IMR-90 (cell line): ENCODE data around the gene DPP6. TPM values are rescaled to one million over a fixed set of nuclear protein-coding genes. Genes with fewer than 3 reads are reported as not detected.

Source experiments
- ATAC-seq: fragments of 200-7000 bp; cut with Tn5 transposase; 2 replicates; pipeline ENCODE4 v1.9.1; 2020; ENCODE audit warnings: low read depth, mild to moderate bottlenecking, moderate library complexity
- BruUV-seq: library from RNA; stranded (reverse); fragments of 400-500 nt; replicated peaks from 2 replicates; lab custom pipeline; 2021; lab: Mats Ljungman, UMichigan
- CTCF ChIA-PET: fragments of 300-600 bp; formaldehyde crosslinking; extraction: SDS; loops from one replicate; lab custom pipeline; 2021; ENCODE audit warnings: antibody characterized with exemption; lab: Yijun Ruan, JAX
- POLR2A ChIA-PET: fragments of 300-600 bp; sonication (Branson Sonifier 250); formaldehyde crosslinking; loops from one replicate; lab custom pipeline; 2022; ENCODE audit warnings: antibody characterized with exemption; ENCODE audit not compliant: unreplicated experiment; lab: Charles Lee
- DNase-seq: peaks from one replicate; pipeline ENCODE4 v3.0.0; 2013
- H2AFZ ChIP-seq: replicated peaks from 2 replicates; pipeline ENCODE3; 2013; ENCODE audit warnings: low read length, mild to moderate bottlenecking; ENCODE audit not compliant: poor library complexity
- H2AK5ac ChIP-seq: 2 replicates; pipeline ENCODE4 v1.6.1; 2013; ENCODE audit warnings: low read depth, low read length, inconsistent platforms
- H2AK9ac ChIP-seq: replicated peaks from 2 replicates; pipeline ENCODE3; 2013; ENCODE audit warnings: mild to moderate bottlenecking, low read depth, low read length, moderate library complexity; ENCODE audit not compliant: poor library complexity
- H2BK120ac ChIP-seq: 2 replicates; pipeline ENCODE4 v1.6.1; 2013; ENCODE audit warnings: low read depth, low read length, inconsistent platforms
- H2BK15ac ChIP-seq: 3 replicates; pipeline ENCODE4 v1.6.1; 2013; ENCODE audit warnings: low read depth, low read length, inconsistent platforms
- H2BK20ac ChIP-seq: 2 replicates; pipeline ENCODE4 v1.6.1; 2013; ENCODE audit warnings: low read depth, mild to moderate bottlenecking, inconsistent platforms, low read length, moderate library complexity
- H2BK5ac ChIP-seq: 2 replicates; pipeline ENCODE4 v1.6.1; 2013; ENCODE audit warnings: mild to moderate bottlenecking, low read depth, low read length, inconsistent platforms; ENCODE audit not compliant: poor library complexity, severe bottlenecking
- H3K14ac ChIP-seq: replicated peaks from 2 replicates; pipeline ENCODE4 v1.6.1; 2013; ENCODE audit warnings: low read depth, low read length, inconsistent platforms
- H3K18ac ChIP-seq: 2 replicates; pipeline ENCODE4 v1.6.1; 2013; ENCODE audit warnings: low read depth, low read length, control low read depth
- H3K23ac ChIP-seq: 2 replicates; pipeline ENCODE4 v1.6.1; 2013; ENCODE audit warnings: low read depth, low read length, inconsistent platforms
- H3K27ac ChIP-seq: 2 replicates; pipeline ENCODE4 v1.5.1; 2013; ENCODE audit warnings: mild to moderate bottlenecking, control low read depth, low read length; ENCODE audit not compliant: insufficient read depth
- H3K27me3 ChIP-seq: 2 replicates; pipeline ENCODE4 v1.6.1; 2013; ENCODE audit warnings: low read length; ENCODE audit not compliant: control insufficient read depth, insufficient read depth
- H3K36me3 ChIP-seq: 2 replicates; pipeline ENCODE4 v1.6.1; 2013; ENCODE audit warnings: low read length, mixed read lengths; ENCODE audit not compliant: control insufficient read depth, insufficient read depth
- H3K4ac ChIP-seq: 2 replicates; pipeline ENCODE4 v1.6.1; 2013; ENCODE audit warnings: low read depth, low read length, inconsistent platforms
- H3K4me1 ChIP-seq: 2 replicates; pipeline ENCODE4 v1.6.1; 2013; ENCODE audit warnings: low read length, mixed read lengths; ENCODE audit not compliant: control insufficient read depth, insufficient read depth
- H3K4me2 ChIP-seq: 2 replicates; pipeline ENCODE4 v1.6.1; 2013; ENCODE audit warnings: low read depth, mild to moderate bottlenecking, control low read depth, low read length, moderate library complexity
- H3K4me3 ChIP-seq: 2 replicates; pipeline ENCODE4 v1.5.1; 2013; ENCODE audit warnings: low read depth, mild to moderate bottlenecking, control low read depth, low read length, moderate library complexity; ENCODE audit not compliant: insufficient read depth
- H3K56ac ChIP-seq: 2 replicates; pipeline ENCODE4 v1.6.1; 2013; ENCODE audit warnings: low read length, inconsistent platforms; ENCODE audit not compliant: insufficient read depth; ENCODE audit errors: extremely low read depth
- H3K79me1 ChIP-seq, 2 experiments: 2 replicates each; pipeline ENCODE4 v1.6.1; 2013; ENCODE audit warnings: low read length in 2 of 2, inconsistent platforms in 1 of 2, low read depth in 1 of 2
- H3K9ac ChIP-seq: 2 replicates; pipeline ENCODE4 v1.6.1; 2013; ENCODE audit warnings: low read depth, low read length, control low read depth
- H3K9me1 ChIP-seq: 2 replicates; pipeline ENCODE4 v1.6.1; 2013; ENCODE audit warnings: low read length, inconsistent platforms; ENCODE audit not compliant: insufficient read depth
- H3K9me3 ChIP-seq: 2 replicates; pipeline ENCODE4 v1.6.1; 2013; ENCODE audit warnings: low read length; ENCODE audit not compliant: control insufficient read depth, insufficient read depth
- H4K20me1 ChIP-seq: 2 replicates; pipeline ENCODE4 v1.6.1; 2013; ENCODE audit warnings: low read length, inconsistent platforms; ENCODE audit not compliant: insufficient read depth
- H4K5ac ChIP-seq: 2 replicates; pipeline ENCODE4 v1.6.1; 2013; ENCODE audit warnings: mild to moderate bottlenecking, low read depth, low read length, control low read depth
- H4K8ac ChIP-seq, 2 experiments: 2 replicates each; pipeline ENCODE4 v1.6.1; 2013; ENCODE audit warnings: low read depth in 2 of 2, low read length in 2 of 2, control low read depth in 1 of 2, inconsistent platforms in 1 of 2
- H4K91ac ChIP-seq: 2 replicates; pipeline ENCODE4 v1.6.1; 2013; ENCODE audit warnings: low read depth, low read length, inconsistent platforms; ENCODE audit not compliant: insufficient read depth
- CEBPB ChIP-seq: IDR thresholded peaks from 2 replicates; pipeline ENCODE4 v1.6.1; 2012; ENCODE audit warnings: low read depth, low read length, improper control_type of control experiment
- CHD1 ChIP-seq: IDR thresholded peaks from 2 replicates; pipeline ENCODE4 v1.6.1; 2012; ENCODE audit warnings: low read depth, low read length, improper control_type of control experiment
- FOS ChIP-seq: fragments of 150-350 bp; IDR thresholded peaks from 2 replicates; pipeline ENCODE4 v1.6.1; 2016; ENCODE audit warnings: low read depth, low read length
- MAZ ChIP-seq: IDR thresholded peaks from 2 replicates; pipeline ENCODE4 v1.6.1; 2012; ENCODE audit warnings: low read depth, mild to moderate bottlenecking, low read length, improper control_type of control experiment, moderate library complexity, borderline replicate concordance
- NFE2L2 ChIP-seq: fragments of 150-350 bp; IDR thresholded peaks from 2 replicates; pipeline ENCODE4 v1.6.1; 2016; ENCODE audit warnings: low read depth, mild to moderate bottlenecking, low read length
- POLR2A ChIP-seq: IDR thresholded peaks from 2 replicates; pipeline ENCODE4 v1.6.1; 2012; ENCODE audit warnings: mild to moderate bottlenecking, low read depth, low read length
- RAD21 ChIP-seq: IDR thresholded peaks from 2 replicates; pipeline ENCODE4 v1.6.1; 2012; ENCODE audit warnings: low read length, improper control_type of control experiment
- RCOR1 ChIP-seq: IDR thresholded peaks from 2 replicates; pipeline ENCODE4 v1.6.1; 2012; ENCODE audit warnings: mild to moderate bottlenecking, low read length, improper control_type of control experiment; ENCODE audit not compliant: insufficient replicate concordance
- WGBS, 2 experiments: methylation state at CpG; one replicate each; pipeline versions ENCODE4 v1.1.5 to v1.1.7; 2013; ENCODE audit warnings: missing lambda C conversion rate in 2 of 2; ENCODE audit not compliant: insufficient read length in 1 of 2; ENCODE audit errors: extremely low coverage in 2 of 2; 5-methylcytosine and 5-hydroxymethylcytosine counted together
- dilution Hi-C: fragments of 300-500 bp; cut with HindIII; formaldehyde crosslinking; loops from one replicate; pipeline ENCODE4 v1.14.3; 2018; ENCODE audit warnings: low sequenced_read_pairs; ENCODE audit not compliant: unreplicated experiment
- in situ Hi-C: fragments of 300-500 bp; cut with MboI; formaldehyde crosslinking; loops from 3 replicates; pipeline ENCODE4 v1.14.3; 2019; ENCODE audit warnings: low sequenced_read_pairs, inconsistent platforms, mixed read lengths
- intact Hi-C: fragments of 100-400 bp; cut with micrococcal nuclease; formaldehyde crosslinking; loops from 2 replicates; pipeline ENCODE4 v1.10.0; 2022
- polyA plus RNA-seq, 3 experiments: library from polyadenylated mRNA; depleted of rRNA; stranded (reverse); fragments of >200 nt; gene quantifications; 2 replicates each; pipeline ENCODE4 v1.2.3, GENCODE V29; 2012; ENCODE audit warnings: low replicate concordance in 1 of 3
- total RNA-seq: library from RNA; depleted of rRNA; stranded (reverse); fragments of >200 nt; gene quantifications from 2 replicates; pipeline ENCODE4 v1.2.3, GENCODE V29; 2012
- TF ChIP-seq, protein P1 (sequence below): fragments of 150-350 bp; IDR thresholded peaks from 2 replicates; pipeline ENCODE4 v1.6.1; 2016; ENCODE audit warnings: low read depth, mild to moderate bottlenecking, low read length, moderate library complexity, borderline replicate concordance
- TF ChIP-seq, protein P2 (sequence below): fragments of 150-350 bp; IDR thresholded peaks from 2 replicates; pipeline ENCODE4 v1.6.1; 2017; ENCODE audit warnings: mild to moderate bottlenecking, antibody characterized with exemption, low read length, low read depth

DPP6 gene
- total and polyA plus RNA-seq, 2 of the 4 experiments (the other 2 are of a cell fraction): not detected

DNA sequence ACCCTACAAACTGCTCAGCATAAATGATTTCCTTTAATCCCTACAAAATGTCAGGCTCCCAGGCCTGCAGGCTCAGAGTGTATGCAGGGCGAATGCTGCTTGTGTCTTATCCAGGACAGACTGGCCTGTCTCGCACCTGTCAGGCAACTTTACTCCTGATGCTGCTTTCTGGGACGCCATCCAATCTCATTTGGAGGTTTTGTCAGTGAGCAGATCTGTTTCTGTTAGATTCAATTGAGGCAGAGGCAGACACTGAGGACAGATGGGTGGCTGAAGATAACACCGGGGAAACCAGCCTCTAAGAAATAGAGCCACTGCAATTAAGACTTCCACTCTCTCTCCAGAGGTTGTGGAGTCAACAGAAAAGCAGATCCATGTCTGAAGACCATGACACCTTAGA lies 115.6 kb downstream of the DPP6 start:
- H3K18ac ChIP-seq: no peak overlapping the region
- H3K79me1 ChIP-seq: no peaks in the 10 kb centered on the region
- no peak overlapping the region for H2AK9ac ChIP-seq
- H4K91ac ChIP-seq: no peak overlapping the region
- H2BK120ac ChIP-seq: no peak overlapping the region
- no peaks in the 10 kb centered on the region for H3K9me1 ChIP-seq
- H3K23ac ChIP-seq: no peak overlapping the region
- H3K27me3 ChIP-seq: no peaks in the 10 kb centered on the region
- H2BK15ac ChIP-seq: no peak overlapping the region
- H3K36me3 ChIP-seq: no peaks in the 10 kb centered on the region
- no peak overlapping the region for H2BK20ac ChIP-seq
- no peak overlapping the region for H3K4me2 ChIP-seq
- H3K4me1 ChIP-seq: no peaks in the 10 kb centered on the region
- ATAC-seq (no peak), DNase-seq (no peak)
- H3K9me3 ChIP-seq: peaks cover 30% of the 10 kb centered on the region
- H4K20me1 ChIP-seq: no peaks in the 10 kb centered on the region
- H3K56ac ChIP-seq: no peak overlapping the region
- H3K4me3 ChIP-seq: no peak overlapping the region
- no peak for TF ChIP-seq FOS
- TF ChIP-seq CEBPB: no peak
- TF ChIP-seq RAD21: no peak
- no peak for TF ChIP-seq RCOR1
- TF ChIP-seq POLR2A: no peak
- no peak for TF ChIP-seq NFE2L2
- TF ChIP-seq, protein P1, sequence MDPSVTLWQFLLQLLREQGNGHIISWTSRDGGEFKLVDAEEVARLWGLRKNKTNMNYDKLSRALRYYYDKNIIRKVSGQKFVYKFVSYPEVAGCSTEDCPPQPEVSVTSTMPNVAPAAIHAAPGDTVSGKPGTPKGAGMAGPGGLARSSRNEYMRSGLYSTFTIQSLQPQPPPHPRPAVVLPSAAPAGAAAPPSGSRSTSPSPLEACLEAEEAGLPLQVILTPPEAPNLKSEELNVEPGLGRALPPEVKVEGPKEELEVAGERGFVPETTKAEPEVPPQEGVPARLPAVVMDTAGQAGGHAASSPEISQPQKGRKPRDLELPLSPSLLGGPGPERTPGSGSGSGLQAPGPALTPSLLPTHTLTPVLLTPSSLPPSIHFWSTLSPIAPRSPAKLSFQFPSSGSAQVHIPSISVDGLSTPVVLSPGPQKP: no peak
- no peak for TF ChIP-seq CHD1
- TF ChIP-seq, protein P2, sequence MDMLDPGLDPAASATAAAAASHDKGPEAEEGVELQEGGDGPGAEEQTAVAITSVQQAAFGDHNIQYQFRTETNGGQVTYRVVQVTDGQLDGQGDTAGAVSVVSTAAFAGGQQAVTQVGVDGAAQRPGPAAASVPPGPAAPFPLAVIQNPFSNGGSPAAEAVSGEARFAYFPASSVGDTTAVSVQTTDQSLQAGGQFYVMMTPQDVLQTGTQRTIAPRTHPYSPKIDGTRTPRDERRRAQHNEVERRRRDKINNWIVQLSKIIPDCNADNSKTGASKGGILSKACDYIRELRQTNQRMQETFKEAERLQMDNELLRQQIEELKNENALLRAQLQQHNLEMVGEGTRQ: no peak
- TF ChIP-seq MAZ: no peak
- H3K27ac ChIP-seq: no peak overlapping the region
- intact Hi-C loops: no loop called here
- POLR2A ChIA-PET: no interaction called here
- WGBS, 2 experiments: 20% methylated on average over 1 of the region's 4 CpGs; no CpG with 5 or more reads in 1 of the 2 experiments
- no peak overlapping the region for H4K5ac ChIP-seq
- H4K8ac ChIP-seq: no peak overlapping the region
- H2AFZ ChIP-seq: no peak overlapping the region
- H2AK5ac ChIP-seq: no peak overlapping the region
- CTCF ChIA-PET: no interaction called here
- in situ Hi-C loops: no loop called here
- no peak overlapping the region for H2BK5ac ChIP-seq
- H3K4ac ChIP-seq: no peak overlapping the region
- dilution Hi-C loops: no loop called here
- BruUV-seq: no TSS peak
- no peak overlapping the region for H3K9ac ChIP-seq
- no peak overlapping the region for H3K14ac ChIP-seq
